Osteoblast (primary cell): Measurements from ENCODE around the gene STK32B. TPM values are rescaled to one million over a fixed set of nuclear protein-coding genes. Genes with fewer than 3 reads are reported as not detected.

Source experiments
- DNase-seq: peaks from one replicate; pipeline ENCODE4 v3.0.0; 2011; ENCODE audit warnings: low spot score, mixed read lengths; ENCODE audit not compliant: insufficient read length; ENCODE audit errors: missing footprints
- H2AFZ ChIP-seq: 2 replicates; pipeline ENCODE4 v1.6.0; 2011; ENCODE audit warnings: mild to moderate bottlenecking, low read length
- H3K27ac ChIP-seq: 2 replicates; pipeline ENCODE4 v1.5.1; 2011; ENCODE audit warnings: mild to moderate bottlenecking, low read depth, low read length, moderate library complexity
- H3K27me3 ChIP-seq: 2 replicates; pipeline ENCODE4 v1.6.0; 2012; ENCODE audit warnings: mild to moderate bottlenecking, control low read depth, inconsistent platforms, low read length, moderate library complexity; ENCODE audit not compliant: insufficient read depth
- H3K36me3 ChIP-seq: 2 replicates; pipeline ENCODE4 v1.5.1; 2011; ENCODE audit warnings: mild to moderate bottlenecking, low read length, control low read depth, moderate library complexity; ENCODE audit not compliant: insufficient read depth
- H3K4me1 ChIP-seq: 2 replicates; pipeline ENCODE4 v1.5.1; 2011; ENCODE audit warnings: mild to moderate bottlenecking, low read length, control low read depth, moderate library complexity; ENCODE audit not compliant: insufficient read depth
- H3K4me2 ChIP-seq: 2 replicates; pipeline ENCODE4 v1.6.0; 2011; ENCODE audit warnings: mild to moderate bottlenecking, low read length; ENCODE audit not compliant: insufficient read depth
- H3K4me3 ChIP-seq: fragments of 200-600 bp; sonication (generic); 3 replicates; pipeline ENCODE4 v1.5.1; 2012; ENCODE audit warnings: mild to moderate bottlenecking, low read length, inconsistent platforms; ENCODE audit not compliant: insufficient read depth
- H3K79me2 ChIP-seq: 2 replicates; pipeline ENCODE4 v1.6.0; 2012; ENCODE audit warnings: mild to moderate bottlenecking, low read length, control low read depth, inconsistent platforms; ENCODE audit not compliant: insufficient read depth
- H3K9me3 ChIP-seq: 2 replicates; pipeline ENCODE4 v1.5.1; 2011; ENCODE audit warnings: low read depth, low read length, control low read depth
- H4K20me1 ChIP-seq: 2 replicates; pipeline ENCODE4 v1.6.0; 2012; ENCODE audit warnings: mild to moderate bottlenecking, low read length, control low read depth; ENCODE audit not compliant: insufficient read depth
- total RNA-seq: library from RNA; depleted of rRNA; stranded (reverse); fragments of >200 nt; gene quantifications from 2 replicates; pipeline ENCODE4 v1.2.3, GENCODE V29; 2012
- TF ChIP-seq, protein P1 (sequence below): IDR thresholded peaks from 2 replicates; pipeline ENCODE4 v1.5.1; 2011; ENCODE audit warnings: mild to moderate bottlenecking, low read depth, low read length, moderate library complexity; ENCODE audit errors: extremely low read depth

Gene STK32B
- total RNA-seq, 1 donor: 1.1 TPM

- H3K79me2 ChIP-seq: no peaks in the 10 kb centered on the region
- TF ChIP-seq, protein P1, sequence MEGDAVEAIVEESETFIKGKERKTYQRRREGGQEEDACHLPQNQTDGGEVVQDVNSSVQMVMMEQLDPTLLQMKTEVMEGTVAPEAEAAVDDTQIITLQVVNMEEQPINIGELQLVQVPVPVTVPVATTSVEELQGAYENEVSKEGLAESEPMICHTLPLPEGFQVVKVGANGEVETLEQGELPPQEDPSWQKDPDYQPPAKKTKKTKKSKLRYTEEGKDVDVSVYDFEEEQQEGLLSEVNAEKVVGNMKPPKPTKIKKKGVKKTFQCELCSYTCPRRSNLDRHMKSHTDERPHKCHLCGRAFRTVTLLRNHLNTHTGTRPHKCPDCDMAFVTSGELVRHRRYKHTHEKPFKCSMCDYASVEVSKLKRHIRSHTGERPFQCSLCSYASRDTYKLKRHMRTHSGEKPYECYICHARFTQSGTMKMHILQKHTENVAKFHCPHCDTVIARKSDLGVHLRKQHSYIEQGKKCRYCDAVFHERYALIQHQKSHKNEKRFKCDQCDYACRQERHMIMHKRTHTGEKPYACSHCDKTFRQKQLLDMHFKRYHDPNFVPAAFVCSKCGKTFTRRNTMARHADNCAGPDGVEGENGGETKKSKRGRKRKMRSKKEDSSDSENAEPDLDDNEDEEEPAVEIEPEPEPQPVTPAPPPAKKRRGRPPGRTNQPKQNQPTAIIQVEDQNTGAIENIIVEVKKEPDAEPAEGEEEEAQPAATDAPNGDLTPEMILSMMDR: no peak
- H3K27me3 ChIP-seq: no peaks in the 10 kb centered on the region
- H3K4me2 ChIP-seq: no peak overlapping the region
- H3K4me1 ChIP-seq: no peaks in the 10 kb centered on the region
- H3K27ac ChIP-seq: no peak overlapping the region
- no peaks in the 10 kb centered on the region for H4K20me1 ChIP-seq
- no peaks in the 10 kb centered on the region for H3K36me3 ChIP-seq
- no peak for DNase-seq
- no peaks in the 10 kb centered on the region for H3K9me3 ChIP-seq
- H2AFZ ChIP-seq: no peak overlapping the region
- no peak overlapping the region for H3K4me3 ChIP-seq
These were observed 304.6 kb downstream of the STK32B start for GRCh38 chr4:5355846-5356245.

DNA sequence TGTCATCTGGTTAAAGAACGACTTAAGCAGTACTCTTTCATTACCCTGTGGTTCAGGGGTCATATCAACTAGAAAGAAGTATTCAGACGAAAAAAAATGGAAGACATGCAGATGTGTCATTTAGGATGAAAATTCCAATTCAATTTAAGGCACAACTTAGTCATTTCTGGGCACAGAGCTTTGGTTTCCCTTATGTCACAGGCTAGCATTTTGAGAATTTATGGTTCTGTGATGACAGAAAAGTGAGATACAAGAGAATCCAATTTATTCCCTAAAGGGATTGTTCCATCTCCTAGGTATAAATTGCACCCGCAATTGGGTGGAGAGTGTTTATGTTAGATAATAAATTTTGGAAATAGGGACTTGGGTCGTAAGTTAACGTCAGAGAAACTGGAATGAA is 306.6 kb downstream of the STK32B start:
- Histone ChIP-seq H3K79me2 (no peaks in the 10 kb centered on the region), H3K4me2 (no peak overlapping the region), H3K27ac (no peak overlapping the region), H3K9me3 (no peaks in the 10 kb centered on the region), H4K20me1 (no peaks in the 10 kb centered on the region), H3K4me1 (no peaks in the 10 kb centered on the region), H2AFZ (no peak overlapping the region), H3K4me3 (no peak overlapping the region), H3K36me3 (no peaks in the 10 kb centered on the region), H3K27me3 (no peaks in the 10 kb centered on the region)
- TF ChIP-seq, protein P1: no peak
- DNase-seq: no peak

DNA sequence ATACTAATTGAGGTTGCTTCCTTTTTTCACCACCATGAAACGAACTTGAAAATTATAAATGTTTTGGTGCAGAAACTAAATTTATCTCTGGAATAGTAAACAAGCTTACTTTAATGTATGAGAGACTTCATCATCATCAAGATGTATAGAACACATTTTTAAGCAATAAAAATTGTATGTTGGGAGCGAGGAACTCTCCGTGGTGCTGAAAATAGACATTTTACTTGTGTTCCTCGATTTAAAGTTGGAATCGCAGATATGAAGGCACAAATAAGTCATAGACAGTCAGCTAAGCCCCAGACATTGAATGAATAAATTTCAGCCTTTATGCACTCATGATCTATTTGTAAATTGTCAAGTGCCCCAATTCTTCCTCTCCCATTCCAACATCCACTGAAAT is 310.7 kb downstream of the STK32B start:
- Histone ChIP-seq H3K4me1 (peaks cover 3% of the 10 kb centered on the region), H3K79me2 (no peaks in the 10 kb centered on the region), H3K4me3 (no peak overlapping the region), H3K27me3 (no peaks in the 10 kb centered on the region), H4K20me1 (no peaks in the 10 kb centered on the region), H3K4me2 (no peak overlapping the region), H3K36me3 (no peaks in the 10 kb centered on the region), H3K9me3 (no peaks in the 10 kb centered on the region), H3K27ac (no peak overlapping the region), H2AFZ (no peak overlapping the region)
- TF ChIP-seq, protein P1: no peak
- DNase-seq: no peak

GRCh38 chr4:5364406-5364805 is 313.1 kb downstream of the STK32B start:
- Histone ChIP-seq H3K4me3 (no peak overlapping the region), H3K79me2 (no peaks in the 10 kb centered on the region), H3K4me2 (no peak overlapping the region), H3K27ac (no peak overlapping the region), H3K4me1 (peaks cover 3% of the 10 kb centered on the region), H2AFZ (no peak overlapping the region), H3K27me3 (no peaks in the 10 kb centered on the region), H4K20me1 (no peaks in the 10 kb centered on the region), H3K9me3 (no peaks in the 10 kb centered on the region), H3K36me3 (no peaks in the 10 kb centered on the region)
- no peak for DNase-seq
- TF ChIP-seq, protein P1: no peak
